ENCODE data around the gene DCAF8L2. TPM values are rescaled to one million over a fixed set of nuclear protein-coding genes. Genes with fewer than 3 reads are reported as not detected.

The DCAF8L2 gene
- total RNA-seq, 2 donors from 2014 or later, result not detected

- DNase-seq (ENCODE audit: low spot score) (no peak), ATAC-seq (ENCODE audit: insufficient number of reproducible peaks, low FRiP score, low read depth) (no peak)
- no peak for TF ChIP-seq CTCF (IDR thresholded peaks at IDR 0.05)
Measured at GRCh38 chrX:27571164-27571563, 19.0 kb upstream of the DCAF8L2 start.

GRCh38 chrX:27575565-27575964 lies 14.6 kb upstream of the DCAF8L2 start:
- ATAC-seq (ENCODE audit: insufficient number of reproducible peaks, low FRiP score, low read depth) (no peak), DNase-seq (ENCODE audit: low spot score) (no peak)
- H3K4me3 ChIP-seq, result no peak overlapping the region
- H3K36me3 ChIP-seq, result no peaks in the 10 kb centered on the region
- TF ChIP-seq CTCF (IDR thresholded peaks at IDR 0.05), result no peak
- no peaks in the 10 kb centered on the region for H3K27me3 ChIP-seq (replicated peaks; ENCODE audit: insufficient read depth)
- H3K27ac ChIP-seq, result no peak overlapping the region
- no peaks in the 10 kb centered on the region for H3K9me3 ChIP-seq
- no peaks in the 10 kb centered on the region for H3K4me1 ChIP-seq (ENCODE audit: control insufficient read depth in 1 of 2, low read depth in 2 of 2)

More at GRCh38 chrX:27571164-27571563, 19.0 kb upstream of the DCAF8L2 start:
- no peaks in the 10 kb centered on the region for H3K9me3 ChIP-seq
- H3K4me1 ChIP-seq (ENCODE audit: control insufficient read depth in 1 of 2, low read depth in 2 of 2), result no peaks in the 10 kb centered on the region
- H3K27ac ChIP-seq, result no peak overlapping the region
- H3K36me3 ChIP-seq, result no peaks in the 10 kb centered on the region
- H3K4me3 ChIP-seq, result no peak overlapping the region
- no peaks in the 10 kb centered on the region for H3K27me3 ChIP-seq (replicated peaks; ENCODE audit: insufficient read depth)

- Histone ChIP-seq H3K27ac (no peak overlapping the region), H3K36me3 (no peaks in the 10 kb centered on the region), H3K4me3 (no peak overlapping the region), H3K9me3 (no peaks in the 10 kb centered on the region), H3K4me1 (ENCODE audit: control insufficient read depth in 1 of 2, low read depth in 2 of 2) (no peaks in the 10 kb centered on the region), H3K27me3 (replicated peaks; ENCODE audit: insufficient read depth) (no peaks in the 10 kb centered on the region)
- no peak for DNase-seq (ENCODE audit: low spot score)
- no peak for TF ChIP-seq CTCF (IDR thresholded peaks at IDR 0.05)
- no peak for ATAC-seq (ENCODE audit: insufficient number of reproducible peaks, low FRiP score, low read depth)
Measured at GRCh38 chrX:27583976-27584375, 6.2 kb upstream of the DCAF8L2 start.

GRCh38 chrX:27591938-27592337 lies 1.8 kb downstream of the DCAF8L2 start:
- no peak overlapping the region for H3K4me3 ChIP-seq
- no peak for TF ChIP-seq CTCF (IDR thresholded peaks at IDR 0.05)
- DNase-seq (ENCODE audit: low spot score) (no peak), ATAC-seq (ENCODE audit: insufficient number of reproducible peaks, low FRiP score, low read depth) (no peak)
- H3K9me3 ChIP-seq, result no peaks in the 10 kb centered on the region
- no peaks in the 10 kb centered on the region for H3K27me3 ChIP-seq (replicated peaks; ENCODE audit: insufficient read depth)
- H3K27ac ChIP-seq, result no peak overlapping the region
- no peaks in the 10 kb centered on the region for H3K36me3 ChIP-seq
- no peaks in the 10 kb centered on the region for H3K4me1 ChIP-seq (ENCODE audit: control insufficient read depth in 1 of 2, low read depth in 2 of 2)

GRCh38 chrX:27597508-27597907 lies 7.4 kb downstream of the DCAF8L2 start:
- no peak for TF ChIP-seq CTCF (IDR thresholded peaks at IDR 0.05)

More at GRCh38 chrX:27597508-27597907, 7.4 kb downstream of the DCAF8L2 start:
- DNase-seq (ENCODE audit: low spot score) (no peak), ATAC-seq (ENCODE audit: insufficient number of reproducible peaks, low FRiP score, low read depth) (no peak)
- H3K27me3 ChIP-seq (replicated peaks; ENCODE audit: insufficient read depth), result no peaks in the 10 kb centered on the region
- no peaks in the 10 kb centered on the region for H3K4me1 ChIP-seq (ENCODE audit: control insufficient read depth in 1 of 2, low read depth in 2 of 2)
- H3K4me3 ChIP-seq, result no peak overlapping the region
- no peaks in the 10 kb centered on the region for H3K9me3 ChIP-seq
- no peaks in the 10 kb centered on the region for H3K36me3 ChIP-seq
- no peak overlapping the region for H3K27ac ChIP-seq
